ENCODE results near the gene ZMYND19.

- no peak for TF ChIP-seq CTCF (IDR thresholded peaks at IDR 0.05; ENCODE audit: insufficient read depth, low read length, poor library complexity, severe bottlenecking)
- no peak for TF ChIP-seq EZH2phosphoT487 (conservative IDR thresholded peaks at IDR 0.05; ENCODE audit: low read length)
Measured at GRCh38 chr9:137620581-137620980, 30.3 kb upstream of the ZMYND19 start.
